Karpas-422 (cell line): ENCODE measurements around the gene TSKU. TPM values are rescaled to one million over a fixed set of nuclear protein-coding genes. Genes with fewer than 3 reads are reported as not detected.

Source experiments
- DNase-seq: peaks from one replicate; pipeline ENCODE4 v3.0.0-alpha.2; 2015
- H2AFZ ChIP-seq: fragments of 200-600 bp; sonication (generic); 2 replicates; pipeline ENCODE4 v1.6.1; 2014; ENCODE audit warnings: antibody characterized with exemption, low read length, mixed read lengths
- H3K27ac ChIP-seq: fragments of 200-600 bp; sonication (generic); 2 replicates; pipeline ENCODE4 v1.5.1; 2014; ENCODE audit warnings: mild to moderate bottlenecking, low read length, moderate library complexity
- H3K27me3 ChIP-seq: fragments of 200-600 bp; sonication (generic); 2 replicates; pipeline ENCODE4 v1.6.1; 2014; ENCODE audit warnings: low read length, mixed read lengths
- H3K36me3 ChIP-seq: fragments of 200-600 bp; sonication (generic); 2 replicates; pipeline ENCODE4 v1.6.1; 2014; ENCODE audit warnings: low read length, mixed read lengths; ENCODE audit not compliant: insufficient read depth
- H3K4me1 ChIP-seq: fragments of 200-600 bp; sonication (generic); 2 replicates; pipeline ENCODE4 v1.6.1; 2014; ENCODE audit warnings: mild to moderate bottlenecking, low read length, mixed read lengths
- H3K4me2 ChIP-seq: fragments of 200-600 bp; sonication (generic); 2 replicates; pipeline ENCODE4 v1.6.1; 2014; ENCODE audit warnings: low read length, low read depth, mild to moderate bottlenecking; ENCODE audit not compliant: poor library complexity, severe bottlenecking
- H3K4me3 ChIP-seq: fragments of 200-600 bp; sonication (generic); 2 replicates; pipeline ENCODE4 v1.5.1; 2014; ENCODE audit warnings: mild to moderate bottlenecking, antibody characterized with exemption, low read length, mixed read lengths
- H3K79me2 ChIP-seq: fragments of 200-600 bp; sonication (generic); 2 replicates; pipeline ENCODE4 v1.6.1; 2014; ENCODE audit warnings: mild to moderate bottlenecking, low read length, mixed read lengths
- H3K9ac ChIP-seq: fragments of 200-600 bp; sonication (generic); 2 replicates; pipeline ENCODE4 v1.6.0; 2014; ENCODE audit warnings: low read length
- H3K9me2 ChIP-seq: fragments of 200-600 bp; sonication (generic), shearing (Covaris generic); replicated peaks from 2 replicates; pipeline ENCODE4 v1.6.0; 2014; ENCODE audit warnings: mild to moderate bottlenecking, low read length, moderate library complexity; ENCODE audit not compliant: insufficient read depth
- H3K9me3 ChIP-seq: fragments of 300-700, 200-600 bp; sonication (generic); 2 replicates; pipeline ENCODE4 v1.6.1; 2014; ENCODE audit warnings: low read length, mixed read lengths
- H4K20me1 ChIP-seq: fragments of 200-600 bp; sonication (generic); 2 replicates; pipeline ENCODE4 v1.6.1; 2014; ENCODE audit warnings: mild to moderate bottlenecking, antibody characterized with exemption, low read length, low read depth; ENCODE audit not compliant: insufficient read depth
- total RNA-seq: library from RNA; depleted of rRNA; stranded (reverse); fragments of >200 nt; shearing (Covaris generic); gene quantifications from 2 replicates; pipeline ENCODE4 v1.2.3, GENCODE V29; 2014; ENCODE audit warnings: low replicate concordance

TSKU gene
- total RNA-seq, 1 experiment from 2014 or later, result not detected

DNA sequence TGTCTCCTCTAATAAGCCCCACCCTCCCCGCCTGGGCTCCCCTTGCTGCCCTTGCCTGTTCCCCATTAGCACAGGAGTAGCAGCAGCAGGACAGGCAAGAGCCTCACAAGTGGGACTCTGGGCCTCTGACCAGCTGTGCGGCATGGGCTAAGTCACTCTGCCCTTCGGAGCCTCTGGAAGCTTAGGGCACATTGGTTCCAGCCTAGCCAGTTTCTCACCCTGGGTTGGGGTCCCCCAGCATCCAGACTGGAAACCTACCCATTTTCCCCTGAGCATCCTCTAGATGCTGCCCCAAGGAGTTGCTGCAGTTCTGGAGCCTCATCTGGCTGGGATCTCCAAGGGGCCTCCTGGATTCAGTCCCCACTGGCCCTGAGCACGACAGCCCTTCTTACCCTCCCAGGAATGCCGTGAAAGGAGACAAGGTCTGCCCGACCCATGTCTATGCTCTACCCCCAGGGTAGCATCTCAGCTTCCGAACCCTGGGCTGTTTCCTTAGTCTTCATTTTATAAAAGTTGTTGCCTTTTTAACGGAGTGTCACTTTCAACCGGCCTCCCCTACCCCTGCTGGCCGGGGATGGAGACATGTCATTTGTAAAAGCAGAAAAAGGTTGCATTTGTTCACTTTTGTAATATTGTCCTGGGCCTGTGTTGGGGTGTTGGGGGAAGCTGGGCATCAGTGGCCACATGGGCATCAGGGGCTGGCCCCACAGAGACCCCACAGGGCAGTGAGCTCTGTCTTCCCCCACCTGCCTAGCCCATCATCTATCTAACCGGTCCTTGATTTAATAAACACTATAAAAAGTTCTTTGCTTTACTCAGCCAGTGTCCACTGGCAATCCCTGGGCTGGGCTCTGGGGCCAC, 14.4 kb downstream of the TSKU start:
- no peaks in the 10 kb centered on the region for H3K79me2 ChIP-seq
- H3K4me1 ChIP-seq, result peaks cover 6% of the 10 kb centered on the region; the same call in 1 of the 2 replicates
- no peak overlapping the region for H2AFZ ChIP-seq
- H3K36me3 ChIP-seq, result no peaks in the 10 kb centered on the region
- DNase-seq, result no peak
- H3K9ac ChIP-seq, result no peak overlapping the region
- H3K4me2 ChIP-seq, result no peak overlapping the region
- no peak overlapping the region for H3K4me3 ChIP-seq
- H3K9me3 ChIP-seq, result no peaks in the 10 kb centered on the region
- H3K27ac ChIP-seq, result no peak overlapping the region
- H4K20me1 ChIP-seq, result no peaks in the 10 kb centered on the region
- H3K9me2 ChIP-seq, result no peaks in the 10 kb centered on the region
- no peaks in the 10 kb centered on the region for H3K27me3 ChIP-seq

DNA sequence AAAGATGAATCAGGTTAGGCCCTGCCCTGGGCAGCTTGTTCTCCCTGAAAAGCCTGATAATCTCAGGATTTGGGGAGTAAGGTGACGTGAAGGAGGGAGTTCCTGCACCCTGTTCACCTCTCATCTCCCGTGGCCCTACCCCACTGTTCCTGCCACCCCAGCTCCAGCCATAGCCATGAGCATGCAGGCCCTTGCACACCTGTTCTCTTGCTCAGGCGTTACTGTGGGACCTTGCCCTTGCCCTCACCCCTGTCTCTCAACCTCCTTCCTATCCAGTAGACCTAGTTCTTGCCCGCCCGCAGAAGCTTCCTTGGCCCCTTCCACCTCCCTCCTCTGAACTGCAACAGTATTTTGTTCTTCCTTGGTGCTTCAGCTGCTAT, 15.0 kb downstream of the TSKU start:
- Histone ChIP-seq H3K4me1 (peaks cover 6% of the 10 kb centered on the region; the same call in 1 of the 2 replicates), H2AFZ (no peak overlapping the region), H3K79me2 (no peaks in the 10 kb centered on the region), H3K4me2 (no peak overlapping the region), H3K36me3 (no peaks in the 10 kb centered on the region), H4K20me1 (no peaks in the 10 kb centered on the region), H3K4me3 (no peak overlapping the region), H3K9me3 (no peaks in the 10 kb centered on the region), H3K9me2 (no peaks in the 10 kb centered on the region), H3K27me3 (no peaks in the 10 kb centered on the region), H3K9ac (no peak overlapping the region), H3K27ac (no peak overlapping the region)
- no peak for DNase-seq

DNA sequence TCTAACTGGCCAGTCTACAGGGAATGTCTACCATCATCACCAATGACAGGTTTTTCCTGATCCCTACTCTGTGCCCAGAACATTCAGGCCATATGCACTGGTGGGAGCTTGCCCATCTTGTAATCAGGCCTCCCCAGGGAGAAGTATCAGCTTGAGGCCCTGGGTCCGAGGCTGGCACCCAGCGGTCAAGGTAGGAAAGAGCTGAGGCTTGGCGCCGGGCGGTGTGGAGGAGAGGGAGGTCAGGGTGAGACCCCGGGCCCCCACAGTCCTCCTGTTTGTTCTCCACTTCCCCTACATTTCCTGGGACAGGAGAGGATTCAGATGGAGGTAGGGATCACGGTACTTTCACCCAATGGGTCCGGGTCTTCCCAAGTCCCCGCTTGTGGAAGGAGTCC, 15.5 kb downstream of the TSKU start:
- peaks cover 6% of the 10 kb centered on the region; the same call in 1 of the 2 replicates for H3K4me1 ChIP-seq
- H3K36me3 ChIP-seq, result no peaks in the 10 kb centered on the region
- no peaks in the 10 kb centered on the region for H3K27me3 ChIP-seq
- H4K20me1 ChIP-seq, result no peaks in the 10 kb centered on the region
- H3K9me3 ChIP-seq, result no peaks in the 10 kb centered on the region
- DNase-seq, result no peak
- H3K79me2 ChIP-seq, result no peaks in the 10 kb centered on the region
- H3K27ac ChIP-seq, result no peak overlapping the region
- no peak overlapping the region for H2AFZ ChIP-seq
- H3K4me3 ChIP-seq, result no peak overlapping the region
- no peaks in the 10 kb centered on the region for H3K9me2 ChIP-seq
- no peak overlapping the region for H3K4me2 ChIP-seq
- H3K9ac ChIP-seq, result no peak overlapping the region

DNA sequence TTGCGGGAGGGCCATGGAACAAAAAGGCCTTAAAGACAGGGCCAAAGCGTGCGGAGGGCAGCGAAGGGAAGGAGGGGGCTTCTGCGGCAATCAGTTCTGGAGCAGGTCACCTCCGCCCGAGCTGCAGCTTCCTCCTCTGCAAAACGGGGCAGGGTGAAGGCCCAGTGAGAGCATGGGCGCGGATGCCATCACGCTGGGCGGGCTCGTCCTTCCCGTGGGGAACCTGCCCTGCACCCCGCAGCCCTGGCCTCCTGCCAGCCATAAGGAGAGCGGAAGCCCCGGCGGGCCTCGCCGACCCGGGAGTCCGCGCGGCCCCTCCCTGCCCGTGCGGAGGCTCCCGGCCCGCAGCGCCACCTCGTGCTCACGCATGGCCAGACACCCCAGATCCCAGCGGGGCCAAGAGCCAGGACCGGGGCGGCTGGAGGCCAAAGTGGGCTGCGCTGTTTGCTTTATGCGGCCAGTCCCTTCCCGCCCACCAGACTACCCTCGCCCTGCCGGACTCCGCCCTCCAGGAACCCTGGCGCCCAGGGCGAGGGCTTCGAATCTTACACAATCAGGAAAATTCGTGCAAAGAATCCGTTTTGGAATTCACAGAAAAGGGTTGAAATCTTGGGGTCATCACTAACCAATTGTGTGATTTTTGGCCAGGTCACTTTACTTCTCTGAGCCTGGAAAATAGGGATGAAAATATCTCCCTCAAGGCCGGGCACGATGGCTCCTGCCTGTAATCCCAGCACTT, 16.1 kb downstream of the TSKU start:
- Histone ChIP-seq H3K4me2 (peak overlapping the region; percentile 36), H3K9me3 (no peaks in the 10 kb centered on the region), H2AFZ (no peak overlapping the region), H3K4me1 (peaks cover 6% of the 10 kb centered on the region; the same call in 1 of the 2 replicates), H3K4me3 (peak overlapping the region; percentile 18; the same call in 1 of the 2 replicates), H3K27ac (no peak overlapping the region), H3K9me2 (no peaks in the 10 kb centered on the region), H3K27me3 (no peaks in the 10 kb centered on the region), H4K20me1 (no peaks in the 10 kb centered on the region), H3K36me3 (no peaks in the 10 kb centered on the region), H3K9ac (peak overlapping the region; percentile 43), H3K79me2 (no peaks in the 10 kb centered on the region)
- peak; percentile 85 for DNase-seq

DNA sequence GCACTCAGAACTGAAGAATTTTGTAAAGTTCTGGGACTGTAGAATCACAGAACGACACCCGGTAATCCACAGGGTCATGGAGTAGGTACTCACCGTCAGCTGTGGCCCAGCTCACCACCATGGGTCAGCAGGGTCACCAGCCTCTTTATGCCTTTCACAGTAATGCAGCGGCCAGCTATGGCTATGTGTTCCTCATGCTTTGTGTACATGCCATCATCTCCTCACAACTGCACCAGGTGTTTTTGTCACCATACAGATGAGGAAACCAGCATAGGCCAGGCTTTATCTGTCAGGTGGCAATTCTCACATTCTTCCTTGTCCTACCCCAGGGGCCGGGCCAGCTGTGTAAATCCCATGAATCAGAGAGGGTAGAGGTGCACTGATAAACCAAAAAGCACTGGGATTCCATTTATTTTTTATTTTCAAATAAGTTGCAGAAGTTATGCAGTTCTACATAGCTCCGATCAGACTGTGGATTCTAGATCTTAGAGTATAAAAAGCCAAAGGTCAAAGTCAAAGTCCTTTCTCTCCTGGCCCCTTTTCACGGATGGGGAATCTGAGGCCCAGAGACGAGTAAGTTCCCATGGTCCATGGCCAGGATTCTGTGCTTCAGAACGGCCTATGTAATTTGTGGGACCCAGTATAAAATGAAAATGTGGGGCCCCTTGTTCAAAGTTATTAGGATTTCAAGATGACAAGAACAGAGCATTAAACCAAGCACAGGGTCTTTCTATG, 17.5 kb downstream of the TSKU start:
- H3K9ac ChIP-seq, result no peak overlapping the region
- H3K27ac ChIP-seq, result no peak overlapping the region
- H3K27me3 ChIP-seq, result no peaks in the 10 kb centered on the region
- no peak overlapping the region for H3K4me3 ChIP-seq
- no peaks in the 10 kb centered on the region for H3K9me3 ChIP-seq
- no peak for DNase-seq
- H3K4me1 ChIP-seq, result peaks cover 6% of the 10 kb centered on the region; the same call in 1 of the 2 replicates
- H3K79me2 ChIP-seq, result no peaks in the 10 kb centered on the region
- H4K20me1 ChIP-seq, result no peaks in the 10 kb centered on the region
- H2AFZ ChIP-seq, result no peak overlapping the region
- H3K4me2 ChIP-seq, result no peak overlapping the region
- H3K9me2 ChIP-seq, result no peaks in the 10 kb centered on the region
- no peaks in the 10 kb centered on the region for H3K36me3 ChIP-seq

DNA sequence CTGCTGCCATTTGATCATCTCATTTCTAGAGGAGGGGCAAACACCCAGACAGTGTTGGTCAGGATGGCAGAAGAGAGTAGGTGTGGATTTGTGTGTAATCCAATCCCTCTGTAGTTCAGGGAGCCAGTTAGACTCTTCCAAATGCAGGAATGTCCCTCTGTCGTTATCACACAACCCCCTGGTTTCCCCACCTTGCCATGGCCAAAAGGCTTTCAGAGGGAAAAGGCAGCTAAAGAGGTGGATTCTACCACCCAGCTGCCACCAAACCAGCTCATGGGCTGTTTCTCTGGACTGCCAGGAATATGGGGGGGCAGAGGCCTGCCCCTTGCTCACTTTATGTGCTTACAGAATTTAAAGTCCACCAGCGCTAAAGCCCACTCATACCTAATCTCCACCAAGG, 18.1 kb downstream of the TSKU start:
- no peaks in the 10 kb centered on the region for H3K36me3 ChIP-seq
- H4K20me1 ChIP-seq, result no peaks in the 10 kb centered on the region
- H3K9ac ChIP-seq, result no peak overlapping the region
- no peak overlapping the region for H3K27ac ChIP-seq
- H3K9me2 ChIP-seq, result no peaks in the 10 kb centered on the region
- no peak overlapping the region for H3K4me3 ChIP-seq
- peaks cover 6% of the 10 kb centered on the region; the same call in 1 of the 2 replicates for H3K4me1 ChIP-seq
- H3K79me2 ChIP-seq, result no peaks in the 10 kb centered on the region
- no peak overlapping the region for H3K4me2 ChIP-seq
- no peak overlapping the region for H2AFZ ChIP-seq
- DNase-seq, result no peak
- no peaks in the 10 kb centered on the region for H3K27me3 ChIP-seq
- H3K9me3 ChIP-seq, result no peaks in the 10 kb centered on the region

DNA sequence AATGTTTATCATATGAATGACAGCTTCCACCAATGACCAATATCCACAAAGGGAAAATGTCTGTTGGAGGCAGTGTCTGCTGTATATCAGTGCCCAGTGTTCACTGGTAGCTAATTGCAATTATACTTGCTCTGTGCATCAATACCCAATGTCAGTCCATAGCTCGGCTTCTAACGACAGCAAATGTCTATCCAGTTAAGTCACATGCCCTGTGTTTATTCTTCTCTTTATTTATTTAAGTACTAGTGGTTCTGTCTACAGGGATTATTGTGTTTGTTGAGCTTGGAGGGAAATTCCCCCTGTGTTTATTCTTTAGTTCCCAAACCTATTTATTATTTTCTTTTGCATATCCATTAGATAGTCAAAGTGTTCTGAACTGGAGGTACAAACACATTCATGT, 18.6 kb downstream of the TSKU start:
- H3K79me2 ChIP-seq, result no peaks in the 10 kb centered on the region
- H3K9me3 ChIP-seq, result no peaks in the 10 kb centered on the region
- no peaks in the 10 kb centered on the region for H4K20me1 ChIP-seq
- no peaks in the 10 kb centered on the region for H3K36me3 ChIP-seq
- no peak for DNase-seq
- no peaks in the 10 kb centered on the region for H3K9me2 ChIP-seq
- H2AFZ ChIP-seq, result no peak overlapping the region
- H3K4me3 ChIP-seq, result no peak overlapping the region
- no peak overlapping the region for H3K27ac ChIP-seq
- peaks cover 6% of the 10 kb centered on the region; the same call in 1 of the 2 replicates for H3K4me1 ChIP-seq
- no peak overlapping the region for H3K4me2 ChIP-seq
- no peak overlapping the region for H3K9ac ChIP-seq
- H3K27me3 ChIP-seq, result no peaks in the 10 kb centered on the region

DNA sequence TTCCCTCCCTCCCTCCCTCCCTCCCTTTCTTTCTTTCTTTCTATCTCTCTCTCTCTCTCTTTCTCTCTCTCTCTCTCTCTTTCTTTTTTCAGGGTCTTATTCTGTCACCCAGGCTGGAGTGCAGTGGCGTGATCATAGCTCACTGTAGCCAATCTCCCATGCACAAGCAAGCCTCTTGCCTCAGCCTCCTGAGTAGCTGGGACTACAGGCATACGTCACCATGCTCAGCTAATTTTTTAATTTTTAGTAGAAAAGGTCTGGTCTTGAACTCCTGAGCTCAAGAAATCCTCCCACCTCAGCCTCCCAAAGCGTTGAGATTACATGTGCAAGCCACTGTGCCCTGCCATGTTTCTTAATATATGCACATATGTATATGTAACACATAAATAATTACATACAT, 19.0 kb downstream of the TSKU start:
- Histone ChIP-seq H3K4me2 (no peak overlapping the region), H3K27ac (no peak overlapping the region), H3K9ac (no peak overlapping the region), H2AFZ (no peak overlapping the region), H3K4me3 (no peak overlapping the region), H3K36me3 (no peaks in the 10 kb centered on the region), H3K9me3 (no peaks in the 10 kb centered on the region), H4K20me1 (no peaks in the 10 kb centered on the region), H3K79me2 (no peaks in the 10 kb centered on the region), H3K9me2 (no peaks in the 10 kb centered on the region), H3K4me1 (peaks cover 6% of the 10 kb centered on the region; the same call in 1 of the 2 replicates), H3K27me3 (no peaks in the 10 kb centered on the region)
- no peak for DNase-seq
